HL-60 (cell line): ENCODE measurements around the gene LRRC72.

Source experiments
- POLR2AphosphoS5 ChIP-seq: IDR thresholded peaks from 2 replicates; pipeline ENCODE4 v1.6.1; 2012; ENCODE audit warnings: low read depth
- REST ChIP-seq: IDR thresholded peaks from 2 replicates; pipeline ENCODE4 v1.6.1; 2012; ENCODE audit warnings: low read depth; ENCODE audit not compliant: insufficient replicate concordance
- SPI1 ChIP-seq: IDR thresholded peaks from 2 replicates; pipeline ENCODE4 v1.6.1; 2012; ENCODE audit warnings: low read depth, mild to moderate bottlenecking, borderline replicate concordance
- TF ChIP-seq, protein P1 (sequence below): IDR thresholded peaks from one replicate; pipeline ENCODE4 v1.5.1; 2011; ENCODE audit warnings: low read length, control low read depth, inconsistent platforms; ENCODE audit not compliant: insufficient read depth

GRCh38 chr7:16604054-16604453, 77.4 kb downstream of the LRRC72 start:
- TF ChIP-seq, protein P1, sequence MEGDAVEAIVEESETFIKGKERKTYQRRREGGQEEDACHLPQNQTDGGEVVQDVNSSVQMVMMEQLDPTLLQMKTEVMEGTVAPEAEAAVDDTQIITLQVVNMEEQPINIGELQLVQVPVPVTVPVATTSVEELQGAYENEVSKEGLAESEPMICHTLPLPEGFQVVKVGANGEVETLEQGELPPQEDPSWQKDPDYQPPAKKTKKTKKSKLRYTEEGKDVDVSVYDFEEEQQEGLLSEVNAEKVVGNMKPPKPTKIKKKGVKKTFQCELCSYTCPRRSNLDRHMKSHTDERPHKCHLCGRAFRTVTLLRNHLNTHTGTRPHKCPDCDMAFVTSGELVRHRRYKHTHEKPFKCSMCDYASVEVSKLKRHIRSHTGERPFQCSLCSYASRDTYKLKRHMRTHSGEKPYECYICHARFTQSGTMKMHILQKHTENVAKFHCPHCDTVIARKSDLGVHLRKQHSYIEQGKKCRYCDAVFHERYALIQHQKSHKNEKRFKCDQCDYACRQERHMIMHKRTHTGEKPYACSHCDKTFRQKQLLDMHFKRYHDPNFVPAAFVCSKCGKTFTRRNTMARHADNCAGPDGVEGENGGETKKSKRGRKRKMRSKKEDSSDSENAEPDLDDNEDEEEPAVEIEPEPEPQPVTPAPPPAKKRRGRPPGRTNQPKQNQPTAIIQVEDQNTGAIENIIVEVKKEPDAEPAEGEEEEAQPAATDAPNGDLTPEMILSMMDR = no peak
- TF ChIP-seq POLR2AphosphoS5 (no peak), REST (no peak), SPI1 (no peak)
